Inflammatory macrophage treated with lipopolysaccharide for 4 hours (primary cell): ENCODE results near the gene CCDC171.

ENCODE experiments used
- DNase-seq: peaks from one replicate; pipeline ENCODE4 v3.0.0-alpha.2; 2020

CCDC171 gene

DNA sequence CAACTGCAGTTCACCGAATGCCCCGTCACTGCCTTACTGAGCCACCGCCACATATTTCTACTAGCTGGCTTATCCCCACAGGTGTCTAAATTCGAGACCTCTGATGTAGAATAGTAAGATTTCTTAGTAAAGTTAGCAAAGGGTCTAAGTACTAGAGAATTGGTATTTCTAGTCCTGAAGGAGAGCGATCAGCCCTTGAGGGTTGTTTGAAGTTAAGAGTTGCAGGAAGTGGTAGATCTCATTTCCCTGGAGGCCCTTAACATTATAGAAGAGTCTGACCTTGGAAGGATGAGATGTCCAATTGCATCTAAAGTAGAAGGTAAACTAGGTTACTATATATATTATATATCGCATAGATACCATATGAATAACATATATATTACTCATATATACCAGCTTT, 451.8 kb downstream of the CCDC171 start:
- no peak for DNase-seq

- DNase-seq, result no peak
Measured at GRCh38 chr9:16010221-16010620, 457.4 kb downstream of the CCDC171 start.

DNA sequence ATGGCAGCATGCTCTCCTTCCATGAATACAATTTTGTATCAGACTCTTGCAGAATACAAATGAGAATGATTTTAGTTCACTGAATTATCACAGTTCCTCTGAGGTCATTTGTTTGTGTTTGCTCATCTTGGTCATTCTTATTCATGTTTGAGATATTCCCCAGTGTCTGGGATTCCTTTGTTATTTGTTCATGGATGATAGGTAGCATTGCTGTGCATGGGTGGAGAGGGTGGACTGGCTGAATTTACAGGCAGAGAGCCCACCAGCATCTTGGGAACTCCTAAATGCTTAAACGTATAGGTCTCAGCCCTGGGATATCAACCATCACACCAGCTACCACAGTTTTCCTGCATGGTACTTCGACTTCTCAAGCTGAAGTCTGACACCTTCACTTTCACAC, 459.8 kb downstream of the CCDC171 start:
- DNase-seq, result no peak

DNA sequence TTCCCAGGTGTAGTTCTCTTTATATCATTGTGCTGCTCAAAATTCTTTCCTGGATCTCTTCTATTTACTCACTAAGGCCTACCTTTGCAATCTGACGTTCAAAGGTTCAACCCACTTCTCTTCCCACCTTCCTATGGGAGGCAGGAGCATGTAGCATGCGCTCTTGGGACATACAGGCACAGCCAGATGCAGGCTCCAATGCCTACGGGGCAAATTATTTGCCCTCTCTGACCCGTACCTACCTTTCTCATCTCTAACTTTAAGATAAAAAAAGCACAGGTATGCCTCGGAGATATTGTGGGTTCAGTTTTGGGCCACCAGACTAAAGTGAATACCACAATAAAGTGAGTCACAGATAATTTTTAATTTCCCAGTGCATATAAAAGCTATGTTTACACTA, 460.5 kb downstream of the CCDC171 start:
- DNase-seq, result no peak

- DNase-seq, result no peak
Measured at GRCh38 chr9:16013826-16014225, 461.0 kb downstream of the CCDC171 start.

DNA sequence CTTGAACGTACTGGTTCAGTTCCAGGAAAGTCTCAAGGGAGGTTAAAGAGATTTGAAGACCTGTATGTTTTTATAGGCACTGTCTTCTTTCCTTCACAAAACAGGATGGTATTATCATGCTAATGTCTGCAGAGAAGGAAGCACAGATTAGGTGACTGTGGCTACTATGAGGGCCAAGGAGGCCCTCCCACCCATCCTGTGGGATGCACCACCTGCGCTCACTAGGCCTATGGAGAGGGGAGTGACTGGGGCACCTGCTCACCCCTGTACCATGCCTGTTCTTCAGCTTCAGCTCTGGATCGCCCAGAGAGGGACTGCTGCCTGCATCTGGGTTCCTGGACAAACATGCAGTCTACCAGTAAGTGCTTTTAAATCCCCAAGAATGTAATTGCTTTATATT, 469.4 kb downstream of the CCDC171 start:
- DNase-seq, result no peak

DNA sequence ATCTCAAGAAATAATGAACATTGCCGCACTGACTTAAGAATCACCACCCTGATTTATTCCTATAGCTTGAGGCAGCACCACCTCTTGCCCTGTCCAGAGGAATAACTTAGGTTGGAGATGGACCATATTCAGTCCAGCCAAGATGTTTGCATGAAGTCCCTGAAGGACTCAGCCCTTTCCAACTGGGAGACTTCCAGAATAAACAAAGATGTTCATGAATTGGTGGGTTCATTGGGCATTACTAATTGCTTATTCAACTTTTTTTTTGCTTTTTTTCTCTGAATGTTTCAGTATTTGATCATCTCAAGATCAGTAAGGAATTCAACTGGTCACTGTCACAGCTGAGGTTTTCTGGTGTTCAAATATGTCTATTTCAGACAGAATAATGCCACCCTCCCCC, 470.6 kb downstream of the CCDC171 start:
- DNase-seq, result no peak
